Smooth muscle cell (in vitro differentiated cells): Measurements from ENCODE around the gene PDZK1IP1. TPM values are rescaled to one million over a fixed set of nuclear protein-coding genes. Genes with fewer than 3 reads are reported as not detected.
A peak's percentile ranks its signal among the peaks of the same experiment; 100 is the strongest.

Source experiments
- DNase-seq: peaks from one replicate; lab custom pipeline; 2025; ENCODE audit not compliant: unreplicated experiment; lab: John Stamatoyannopoulos, UW
- H2AFZ ChIP-seq: fragments of 200-600 bp; sonication (generic); 2 replicates; pipeline ENCODE4 v1.6.0; 2016; ENCODE audit warnings: antibody characterized with exemption, low read depth, mild to moderate bottlenecking
- H3F3A ChIP-seq: fragments of 200-600 bp; sonication (generic); 2 replicates; pipeline ENCODE4 v1.6.0; 2017; ENCODE audit warnings: antibody characterized with exemption, low read depth
- H3K27ac ChIP-seq: fragments of 200-600 bp; sonication (generic); 2 replicates; pipeline ENCODE4 v1.5.1; 2016; ENCODE audit warnings: low read depth, mild to moderate bottlenecking
- H3K27me3 ChIP-seq: fragments of 200-600 bp; sonication (generic); 2 replicates; pipeline ENCODE4 v1.6.1; 2016; ENCODE audit warnings: low read depth, mild to moderate bottlenecking
- H3K36me3 ChIP-seq: fragments of 200-600 bp; sonication (generic); 2 replicates; pipeline ENCODE4 v1.5.1; 2016; ENCODE audit warnings: low read depth
- H3K4me1 ChIP-seq: fragments of 200-600 bp; sonication (generic); 2 replicates; pipeline ENCODE4 v1.5.1; 2016; ENCODE audit warnings: low read depth
- H3K4me2 ChIP-seq: fragments of 200-600 bp; sonication (generic); 2 replicates; pipeline ENCODE4 v1.6.0; 2016; ENCODE audit warnings: mild to moderate bottlenecking
- H3K4me3 ChIP-seq: fragments of 200-600 bp; sonication (generic); 2 replicates; pipeline ENCODE4 v1.5.1; 2016; ENCODE audit warnings: mild to moderate bottlenecking
- H3K79me2 ChIP-seq: fragments of 200-600 bp; sonication (generic); 2 replicates; pipeline ENCODE4 v1.6.0; 2016; ENCODE audit warnings: low read depth, mild to moderate bottlenecking
- H3K9ac ChIP-seq: fragments of 200-600 bp; sonication (generic); 2 replicates; pipeline ENCODE4 v1.6.0; 2016; ENCODE audit warnings: low read depth
- H3K9me3 ChIP-seq: fragments of 200-600 bp; sonication (generic); replicated peaks from 2 replicates; pipeline ENCODE4 v1.5.1; 2016; ENCODE audit warnings: low read depth
- H4K20me1 ChIP-seq: fragments of 200-600 bp; sonication (generic); 2 replicates; pipeline ENCODE4 v1.6.0; 2016; ENCODE audit warnings: low read depth
- CTCF ChIP-seq: fragments of 200-600 bp; sonication (generic); IDR thresholded peaks from 2 replicates; pipeline ENCODE4 v1.5.1; 2017; ENCODE audit warnings: borderline replicate concordance, mild to moderate bottlenecking, antibody characterized with exemption; ENCODE audit not compliant: insufficient read depth, poor library complexity, severe bottlenecking
- WGBS: methylation state at CpG from one replicate; pipeline ENCODE4 v1.1.7; 2016; ENCODE audit warnings: low lambda C conversion rate; 5-methylcytosine and 5-hydroxymethylcytosine counted together
- polyA plus RNA-seq: library from polyadenylated mRNA; unstranded; fragments of >200 nt; fragmentation: Nextera tagmentation; extraction: Ambion mirVana; gene quantifications from 2 replicates; pipeline ENCODE4 v1.2.1, GENCODE V29; 2016
- total RNA-seq: library from RNA; depleted of rRNA; stranded (reverse); fragments of >200 nt; gene quantifications from 2 replicates; pipeline ENCODE4 v1.2.3, GENCODE V29; 2014

Gene PDZK1IP1
- total and polyA plus RNA-seq, 2 experiments from 2014 or later, result not detected

GRCh38 chr1:47192458-47193384 is 2.9 kb upstream of the PDZK1IP1 start:
- H3K4me2 ChIP-seq, result no peak overlapping the region
- peak; percentile 35 for DNase-seq
- no peak overlapping the region for H2AFZ ChIP-seq

GRCh38 chr1:47191940-47192457 is 2.2 kb upstream of the PDZK1IP1 start:
- Histone ChIP-seq H4K20me1 (no peaks in the 10 kb centered on the region), H3F3A (no peaks in the 10 kb centered on the region), H2AFZ (no peak overlapping the region), H3K79me2 (no peaks in the 10 kb centered on the region), H3K9me3 (no peaks in the 10 kb centered on the region), H3K9ac (no peak overlapping the region), H3K4me2 (no peak overlapping the region), H3K27me3 (peaks cover 14% of the 10 kb centered on the region), H3K4me1 (no peaks in the 10 kb centered on the region), H3K27ac (no peak overlapping the region), H3K36me3 (no peaks in the 10 kb centered on the region), H3K4me3 (no peak overlapping the region)
- 74% methylated on average over 3 of the region's 4 CpGs for WGBS
- DNase-seq, result no peak
- TF ChIP-seq CTCF, result no peak

More at GRCh38 chr1:47192458-47193384, 2.9 kb upstream of the PDZK1IP1 start:
- no peak overlapping the region for H3K4me3 ChIP-seq
- WGBS, result 21% methylated on average over 10 of the region's 10 CpGs
- no peak overlapping the region for H3K9ac ChIP-seq
- H3F3A ChIP-seq, result no peaks in the 10 kb centered on the region
- no peaks in the 10 kb centered on the region for H4K20me1 ChIP-seq
- no peak overlapping the region for H3K27ac ChIP-seq
- TF ChIP-seq CTCF, result peak; percentile 96
- no peaks in the 10 kb centered on the region for H3K4me1 ChIP-seq
- no peaks in the 10 kb centered on the region for H3K9me3 ChIP-seq
- H3K27me3 ChIP-seq, result peaks cover 18% of the 10 kb centered on the region
- H3K79me2 ChIP-seq, result no peaks in the 10 kb centered on the region
- H3K36me3 ChIP-seq, result no peaks in the 10 kb centered on the region

GRCh38 chr1:47190857-47191256 is 1.0 kb upstream of the PDZK1IP1 start:
- no peak overlapping the region for H3K4me2 ChIP-seq
- H3K4me3 ChIP-seq, result no peak overlapping the region
- H3F3A ChIP-seq, result no peaks in the 10 kb centered on the region
- no peaks in the 10 kb centered on the region for H3K9me3 ChIP-seq
- no peak overlapping the region for H2AFZ ChIP-seq
- TF ChIP-seq CTCF, result no peak
- H3K27ac ChIP-seq, result no peak overlapping the region
- no peak overlapping the region for H3K9ac ChIP-seq
- WGBS, result 94% methylated on average over 6 of the region's 6 CpGs
- H4K20me1 ChIP-seq, result no peaks in the 10 kb centered on the region
- H3K27me3 ChIP-seq, result peaks cover 14% of the 10 kb centered on the region
- H3K79me2 ChIP-seq, result no peaks in the 10 kb centered on the region
- no peaks in the 10 kb centered on the region for H3K36me3 ChIP-seq
- no peak for DNase-seq
- H3K4me1 ChIP-seq, result no peaks in the 10 kb centered on the region
